Loucy (cell line): ENCODE measurements around the gene AGPS.

ENCODE experiments used
- EZH2phosphoT487 ChIP-seq: fragments of 200-600 bp; IDR thresholded peaks from 2 replicates; pipeline ENCODE4 v1.6.1; 2018; ENCODE audit warnings: antibody characterized with exemption, mild to moderate bottlenecking, moderate library complexity, borderline replicate concordance
- TF ChIP-seq, protein P1 (sequence below): fragments of 200-600 bp; sonication (generic); conservative IDR thresholded peaks from 2 replicates; pipeline ENCODE4 v1.5.1; 2014; ENCODE audit warnings: mild to moderate bottlenecking, antibody characterized with exemption, low read length

DNA sequence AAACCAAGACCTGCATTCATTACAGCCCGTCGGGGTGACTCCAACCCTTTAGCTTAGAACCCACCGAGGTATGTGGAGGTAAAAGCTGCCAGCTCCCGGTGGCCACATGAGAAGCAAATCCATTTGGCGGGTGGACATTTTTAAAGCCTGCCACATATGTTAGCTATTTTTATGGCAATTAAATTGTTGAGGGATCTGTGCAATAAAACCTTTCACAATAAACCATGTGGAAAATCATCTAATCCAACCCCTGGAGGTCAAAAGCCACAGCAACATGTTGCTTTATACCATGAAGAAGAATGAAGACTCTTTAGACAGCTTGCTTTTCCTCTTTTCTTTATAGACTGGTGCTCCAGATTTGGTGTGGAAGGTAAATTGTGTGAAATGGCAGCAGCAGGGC lies 176.3 kb downstream of the AGPS start:
- TF ChIP-seq, protein P1, sequence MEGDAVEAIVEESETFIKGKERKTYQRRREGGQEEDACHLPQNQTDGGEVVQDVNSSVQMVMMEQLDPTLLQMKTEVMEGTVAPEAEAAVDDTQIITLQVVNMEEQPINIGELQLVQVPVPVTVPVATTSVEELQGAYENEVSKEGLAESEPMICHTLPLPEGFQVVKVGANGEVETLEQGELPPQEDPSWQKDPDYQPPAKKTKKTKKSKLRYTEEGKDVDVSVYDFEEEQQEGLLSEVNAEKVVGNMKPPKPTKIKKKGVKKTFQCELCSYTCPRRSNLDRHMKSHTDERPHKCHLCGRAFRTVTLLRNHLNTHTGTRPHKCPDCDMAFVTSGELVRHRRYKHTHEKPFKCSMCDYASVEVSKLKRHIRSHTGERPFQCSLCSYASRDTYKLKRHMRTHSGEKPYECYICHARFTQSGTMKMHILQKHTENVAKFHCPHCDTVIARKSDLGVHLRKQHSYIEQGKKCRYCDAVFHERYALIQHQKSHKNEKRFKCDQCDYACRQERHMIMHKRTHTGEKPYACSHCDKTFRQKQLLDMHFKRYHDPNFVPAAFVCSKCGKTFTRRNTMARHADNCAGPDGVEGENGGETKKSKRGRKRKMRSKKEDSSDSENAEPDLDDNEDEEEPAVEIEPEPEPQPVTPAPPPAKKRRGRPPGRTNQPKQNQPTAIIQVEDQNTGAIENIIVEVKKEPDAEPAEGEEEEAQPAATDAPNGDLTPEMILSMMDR: no peak
- no peak for TF ChIP-seq EZH2phosphoT487
